Activated CD4-positive, alpha-beta T cell treated with anti-CD3 and anti-CD28 coated beads, Interleukin-2, Interleukin-4, amounts not matched to agents 100 ng/mL and 50 ng/mL, durations not matched to agents 16 hours and 8 hours (primary cell): ENCODE results near the gene GRIK2.
"Not testable (repeated sequence)": the region's sequence is repeated elsewhere in the genome, so short reads cannot be mapped to it uniquely, and the experiment has no call there.

ENCODE experiments used
- DNase-seq: peaks from one replicate; pipeline ENCODE4 v3.0.0-alpha.2; 2020; ENCODE audit warnings: low spot score

The GRIK2 gene

DNA sequence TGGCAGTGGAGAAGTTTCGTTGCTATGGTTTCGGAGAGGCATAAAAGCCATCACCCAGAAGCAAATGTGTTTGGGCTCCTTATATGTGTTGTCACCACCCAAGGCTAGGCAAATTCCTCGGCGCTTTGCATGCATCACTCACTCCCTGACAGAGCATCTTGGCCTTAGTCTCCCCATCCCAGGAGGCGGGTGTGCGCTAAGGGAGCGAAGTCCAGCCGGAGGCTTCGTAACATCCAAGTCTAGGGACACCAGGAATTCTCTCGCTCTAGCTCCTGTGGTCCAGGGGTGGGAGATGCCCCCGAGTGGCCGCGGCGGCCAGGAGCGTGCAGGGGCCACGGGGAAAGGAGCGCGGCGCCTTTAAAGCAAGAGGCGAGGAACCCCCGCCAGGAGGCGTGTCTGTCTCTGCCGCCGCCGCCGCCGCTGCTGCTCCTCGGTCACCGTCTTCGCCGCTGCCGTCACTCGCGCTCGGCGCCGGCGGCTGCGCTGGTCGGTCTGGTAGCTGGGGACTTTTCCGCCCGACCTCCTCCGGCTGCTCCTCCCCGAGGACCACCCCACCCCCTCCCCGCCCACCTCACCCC is at the start of gene GRIK2:
Gene GRIK2, plus strand, starts transcription at position 458 of the 578 bp plus-strand sequence.
- DNase-seq, result no peak

DNA sequence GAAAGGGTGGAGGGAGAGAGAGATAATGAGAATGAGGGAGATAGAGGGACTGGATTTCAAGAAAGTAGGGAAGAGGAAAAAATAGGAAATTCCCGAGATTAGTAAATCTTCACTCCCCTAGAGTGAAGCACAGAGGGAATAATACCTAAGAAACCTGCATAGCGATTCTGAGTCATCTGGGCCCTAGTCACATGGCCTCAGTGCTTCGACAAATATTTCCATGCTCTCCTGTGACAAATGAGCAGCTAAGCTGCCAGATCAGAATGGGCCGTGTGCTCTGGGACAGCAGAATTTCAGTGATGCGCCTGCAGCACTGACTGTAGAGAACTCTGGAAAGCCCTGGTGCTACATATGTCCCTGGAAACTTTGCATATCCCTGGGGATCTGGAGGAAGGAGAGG is 48.6 kb upstream of the GRIK2 start:
- DNase-seq, result no peak

DNA sequence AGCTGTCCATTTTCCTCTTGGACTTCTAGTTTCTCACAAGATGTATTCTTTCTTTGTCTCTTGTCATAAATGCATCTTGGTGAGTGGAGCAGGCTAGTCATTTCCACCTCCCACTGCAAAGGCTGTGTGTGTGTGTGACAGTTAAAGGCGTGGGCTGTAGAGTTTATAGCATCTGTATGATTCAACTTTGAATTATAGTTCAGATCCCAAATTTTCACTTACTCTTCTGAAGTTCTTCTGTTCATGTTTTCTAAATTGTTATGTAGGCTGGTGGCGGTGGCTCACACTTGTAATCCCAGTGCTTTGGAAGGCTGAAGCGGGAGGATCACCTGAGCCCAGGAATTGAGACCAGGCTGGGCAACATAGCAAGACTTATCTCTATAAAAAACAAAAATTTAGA is 44.7 kb upstream of the GRIK2 start:
- DNase-seq, result no peak

DNA sequence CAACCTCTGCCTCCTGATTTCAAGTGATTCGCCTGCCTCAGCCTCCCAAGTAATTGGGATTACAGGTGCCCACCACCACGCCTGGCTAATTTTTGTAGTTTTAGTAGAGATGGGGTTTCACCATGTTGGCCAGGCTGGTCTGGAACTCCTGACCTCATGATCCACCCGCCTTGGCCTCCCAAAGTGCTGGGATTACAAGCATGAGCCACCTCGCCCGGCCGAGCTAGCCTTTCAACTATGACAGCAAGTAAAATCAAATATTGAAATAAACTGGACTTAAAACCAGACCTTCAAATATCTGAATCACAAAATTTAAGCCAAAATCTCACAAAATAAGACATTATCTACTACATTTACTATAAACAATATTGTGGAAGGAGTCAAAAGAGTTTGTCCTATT is 42.9 kb upstream of the GRIK2 start:
- DNase-seq, result not testable (repeated sequence)

DNA sequence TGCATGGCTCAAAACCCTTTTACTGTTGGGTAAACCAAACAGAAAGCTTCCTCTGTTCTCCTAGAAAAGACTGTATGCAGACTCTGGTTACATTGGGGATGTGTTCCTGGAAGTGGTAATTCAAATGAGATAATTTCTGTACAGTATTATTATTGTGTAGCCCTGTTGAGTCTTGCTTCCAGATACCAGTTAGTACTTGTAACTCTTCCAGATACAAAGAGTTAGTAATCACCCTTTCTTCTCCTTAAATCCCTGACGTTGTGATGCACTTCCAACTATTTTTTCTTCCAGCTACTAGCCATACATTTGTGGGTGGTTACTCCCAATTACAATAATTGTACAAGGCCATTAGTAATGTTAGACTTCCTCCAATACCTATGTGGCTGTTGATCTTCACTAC is 42.3 kb upstream of the GRIK2 start:
- no peak for DNase-seq

DNA sequence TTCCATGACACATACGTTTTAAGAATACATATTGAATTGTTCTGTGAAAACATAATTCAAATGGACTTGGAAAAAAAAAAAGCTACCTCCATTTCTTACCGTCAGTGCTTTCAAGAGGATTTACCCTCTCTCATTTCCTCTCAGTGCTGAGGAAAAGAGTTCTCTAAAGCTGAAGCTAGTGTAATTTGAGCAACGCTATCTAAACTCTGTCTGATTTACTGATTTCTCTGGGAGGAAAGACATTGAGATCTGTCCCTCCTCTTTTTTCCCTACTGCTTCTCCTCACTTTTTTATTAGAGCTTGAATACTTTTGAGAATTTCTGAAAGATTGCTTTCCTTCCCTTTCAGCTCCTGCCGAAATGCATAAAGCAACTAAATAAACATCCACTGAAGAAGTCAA is 41.2 kb upstream of the GRIK2 start:
- DNase-seq, result no peak

DNA sequence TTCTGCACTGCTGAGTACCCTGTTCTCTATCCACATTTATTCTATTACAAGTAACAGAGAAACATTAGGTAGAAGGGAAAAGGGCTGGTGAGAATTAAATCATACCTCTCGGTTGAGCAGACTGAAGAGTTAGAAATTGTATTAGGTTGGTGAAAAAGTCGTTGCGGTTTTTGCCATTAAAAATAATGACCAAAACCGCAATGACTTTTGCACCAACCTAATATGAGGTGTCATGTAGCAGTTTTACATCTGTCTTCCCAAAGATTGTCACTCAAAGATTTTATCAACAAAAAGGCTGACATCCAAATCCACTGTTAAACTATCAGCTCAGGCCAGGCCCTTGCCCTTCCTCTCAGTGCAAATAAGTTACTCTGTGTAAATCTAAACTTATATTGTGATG is 28.3 kb upstream of the GRIK2 start:
- DNase-seq, result no peak

DNA sequence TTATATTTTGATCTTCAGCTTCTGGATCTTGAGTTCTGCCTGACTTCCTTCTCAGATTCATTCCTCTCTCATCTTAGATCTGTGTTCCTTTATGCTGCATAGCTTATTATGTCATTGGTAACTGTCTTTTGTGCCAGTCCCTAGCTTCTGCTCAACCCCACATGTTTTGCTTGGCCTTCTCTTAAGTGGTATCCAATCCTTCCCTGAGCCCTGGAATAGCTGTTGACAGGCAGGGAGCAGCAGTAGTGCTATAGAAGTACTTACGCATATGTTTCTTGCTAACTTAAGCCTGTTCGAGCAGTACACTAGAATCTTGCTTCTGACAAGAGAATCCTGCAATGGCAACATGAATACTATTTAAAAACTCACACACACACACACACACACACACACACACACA is 13.6 kb upstream of the GRIK2 start:
- no peak for DNase-seq

DNA sequence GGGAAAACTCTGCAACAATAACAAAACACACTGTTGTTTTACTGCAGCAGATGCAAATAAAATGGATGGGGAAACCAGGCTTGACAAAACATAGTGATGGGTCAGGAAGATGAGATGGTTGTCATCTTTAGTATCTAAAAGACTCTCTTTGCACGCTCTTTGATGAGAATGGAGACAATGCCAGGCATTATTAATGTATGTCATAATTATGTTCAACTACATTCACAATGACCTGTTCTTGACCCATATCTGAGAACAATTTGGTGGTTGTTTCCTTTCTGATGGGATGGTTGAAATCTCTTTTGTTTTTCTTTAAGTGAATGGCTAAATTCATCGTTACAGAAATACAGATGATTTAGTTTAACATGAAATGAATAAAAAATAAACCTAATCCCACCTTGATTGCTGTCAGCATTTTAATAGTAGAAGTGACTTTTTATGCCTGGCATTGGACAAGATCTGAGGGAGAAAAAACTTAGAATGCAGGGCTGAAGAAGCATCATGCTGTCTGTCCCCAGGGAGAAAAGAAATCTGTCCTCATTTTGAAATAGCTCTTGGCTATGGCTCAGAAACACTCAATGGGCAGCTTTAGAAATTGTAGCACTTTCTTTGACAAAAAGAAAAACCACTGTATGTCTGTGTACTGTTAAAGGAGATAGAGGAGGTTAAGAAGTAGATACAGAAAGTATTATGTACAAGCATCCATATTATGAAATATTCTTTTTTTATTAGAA is 12.4 kb upstream of the GRIK2 start:
- DNase-seq, result no peak

DNA sequence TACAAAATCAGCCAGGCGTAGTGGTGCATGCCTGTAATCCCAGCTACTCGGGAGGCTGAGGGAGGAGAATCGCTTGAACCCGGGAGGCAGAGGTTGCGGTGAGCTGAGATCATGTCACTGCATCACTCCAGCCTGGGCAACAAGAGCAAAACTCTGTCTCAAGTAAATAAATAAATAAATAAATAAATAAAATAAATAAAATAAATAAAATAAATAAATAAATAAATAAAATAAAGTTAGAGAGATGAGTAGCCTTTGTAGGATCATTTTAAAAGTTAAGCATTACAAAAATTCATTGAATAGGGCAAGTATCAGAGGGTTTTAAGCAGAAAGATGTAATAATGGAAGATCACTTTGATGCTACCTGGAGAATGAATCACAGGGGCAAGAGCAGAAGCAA is 9.8 kb upstream of the GRIK2 start:
- not testable (repeated sequence) for DNase-seq

DNA sequence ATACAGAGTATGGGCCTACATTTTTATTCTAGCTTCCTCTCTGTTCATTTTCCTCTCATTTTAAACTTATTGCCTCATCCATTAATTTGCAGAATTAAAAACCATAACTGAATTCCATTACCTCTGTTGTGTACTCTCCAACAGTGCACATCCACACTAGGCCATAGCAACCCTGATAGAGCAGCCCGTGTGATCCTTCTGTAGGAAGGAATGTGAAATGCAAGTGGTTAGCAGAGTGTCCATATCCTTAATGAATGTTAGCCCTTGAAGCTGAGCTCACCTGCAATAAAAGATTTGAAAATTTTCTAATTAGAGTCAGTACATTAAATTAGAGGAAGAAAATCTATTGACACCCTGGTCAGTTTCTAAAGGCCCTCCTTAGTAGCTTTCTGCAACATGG is 6.5 kb upstream of the GRIK2 start:
- no peak for DNase-seq

DNA sequence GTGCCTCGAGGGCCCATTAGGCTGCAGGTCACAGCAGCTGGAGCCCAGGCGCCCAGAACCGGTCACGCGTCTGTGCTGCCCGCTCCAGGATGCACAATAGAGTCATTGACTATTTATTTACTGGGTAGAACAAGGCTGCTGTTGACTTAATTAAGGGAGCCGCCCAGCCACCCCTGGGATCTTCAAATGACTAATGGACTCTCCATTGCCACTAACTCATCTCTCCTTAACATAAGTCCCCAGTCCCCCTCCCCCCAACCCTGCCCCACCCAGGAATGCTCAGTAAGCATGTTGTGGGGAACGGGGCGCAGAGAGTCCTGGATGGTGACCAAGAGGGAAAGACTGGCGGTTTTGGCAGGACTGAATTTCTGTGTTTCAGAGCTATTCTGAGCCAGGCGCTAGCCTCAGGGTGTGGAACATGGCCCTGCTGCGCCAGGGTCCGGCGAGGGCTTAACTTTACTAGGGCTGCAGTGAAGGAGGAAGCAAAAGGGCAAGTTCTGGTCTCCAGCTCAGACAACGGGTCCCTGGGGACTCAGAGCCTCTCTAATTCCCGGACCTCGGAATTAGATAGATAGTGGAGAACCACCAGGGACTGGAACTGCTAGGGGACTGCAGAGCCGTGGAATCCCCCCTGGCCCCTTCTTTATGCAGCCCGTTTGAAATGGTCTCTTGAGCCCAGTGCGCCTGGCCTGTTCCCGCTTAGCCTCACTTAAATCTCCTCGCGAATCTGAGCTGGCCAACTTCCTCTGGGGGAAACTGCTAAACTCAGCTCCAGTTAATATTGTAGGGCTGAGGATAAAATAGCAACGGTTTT is 1.5 kb upstream of the GRIK2 start:
- no peak for DNase-seq

DNA sequence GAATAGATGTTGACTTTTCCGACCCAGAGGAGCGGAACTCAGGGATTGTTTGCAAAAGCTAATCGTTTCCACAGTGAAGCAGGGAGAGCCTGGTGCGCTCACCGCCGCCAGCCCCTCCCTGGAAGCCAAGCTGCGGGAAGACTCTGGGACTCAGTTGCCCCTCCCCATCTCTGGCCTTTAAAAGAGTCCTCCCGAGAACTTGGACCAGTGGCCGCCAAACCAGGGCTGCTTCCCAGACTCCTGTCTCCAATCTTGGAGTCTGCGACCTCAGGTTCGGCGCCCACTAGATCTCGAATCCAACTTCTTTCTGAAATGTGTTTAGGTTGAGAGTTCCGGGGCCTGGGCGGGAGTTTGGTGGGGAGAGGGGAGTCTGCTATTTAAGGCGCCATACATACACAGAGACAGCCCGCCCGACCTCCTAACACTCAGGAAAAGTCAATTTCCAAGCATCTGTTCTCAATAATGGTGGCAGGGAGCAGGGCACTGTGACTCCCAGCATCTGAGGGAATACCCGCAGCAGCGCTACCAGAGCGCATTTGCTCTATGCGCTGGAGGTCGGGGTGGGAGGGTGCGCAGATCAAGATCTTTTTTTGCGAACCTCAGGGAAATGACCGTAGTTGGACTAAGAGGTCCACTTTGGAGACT is 800 bp upstream of the GRIK2 start:
- DNase-seq, result no peak

DNA sequence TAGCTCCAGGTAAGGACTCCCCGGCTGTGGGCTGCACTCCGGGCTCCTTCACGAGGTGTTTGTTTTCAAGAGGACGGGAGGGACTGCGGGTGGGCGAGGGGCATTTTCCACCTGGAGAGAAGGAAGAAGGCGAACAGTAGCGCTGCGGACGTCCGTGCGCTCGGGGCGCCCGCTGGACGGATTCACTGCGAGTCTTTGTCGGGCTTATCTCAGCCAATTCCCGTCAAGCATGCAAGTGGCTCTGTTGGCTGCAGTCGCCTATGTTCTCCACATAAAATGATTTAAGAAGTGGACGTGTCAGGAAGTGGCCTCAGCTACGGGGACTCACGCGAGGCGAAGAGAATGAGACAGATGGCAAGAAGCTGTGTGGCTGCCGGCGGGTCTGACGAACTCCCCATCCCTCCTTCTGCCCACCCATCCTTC is 332 bp downstream of the GRIK2 start:
- DNase-seq, result no peak

DNA sequence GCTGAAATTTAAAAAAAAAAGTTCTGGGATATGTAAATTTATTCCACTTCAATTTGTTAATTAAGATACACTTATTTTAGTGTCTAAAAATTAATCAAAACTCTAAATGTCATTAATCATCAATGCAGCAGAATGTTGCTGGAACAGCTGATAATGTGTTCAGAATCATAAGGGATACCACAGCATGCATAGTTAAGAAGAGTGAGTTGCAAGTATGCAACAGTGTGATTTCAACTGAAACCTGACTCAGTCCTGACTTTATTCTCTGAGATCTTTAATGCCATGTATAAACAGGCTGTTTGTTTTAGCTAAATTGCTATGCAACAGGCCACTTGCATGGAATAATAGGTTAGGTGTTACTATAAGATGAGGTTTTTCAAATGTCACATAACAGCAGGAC is 1.4 kb downstream of the GRIK2 start:
- DNase-seq, result no peak

DNA sequence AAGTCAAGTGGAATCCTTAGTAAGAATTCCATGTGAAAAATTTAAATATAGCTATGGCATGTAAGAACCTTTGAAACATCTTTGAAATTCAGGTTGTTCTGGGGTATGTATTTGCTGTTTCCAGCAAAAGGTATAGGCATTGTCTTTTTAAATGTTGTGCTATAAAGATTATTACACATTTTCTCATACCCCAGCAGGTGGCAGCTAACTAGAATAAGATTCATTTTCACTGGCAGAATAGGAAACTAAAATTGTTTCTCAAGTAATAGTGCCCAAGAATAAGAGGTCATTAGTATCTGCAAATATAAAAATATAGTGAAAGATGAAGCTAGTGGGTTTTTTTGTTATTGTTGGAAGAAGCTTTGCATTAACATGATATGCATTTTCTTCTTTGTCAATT is 1.8 kb downstream of the GRIK2 start:
- no peak for DNase-seq

DNA sequence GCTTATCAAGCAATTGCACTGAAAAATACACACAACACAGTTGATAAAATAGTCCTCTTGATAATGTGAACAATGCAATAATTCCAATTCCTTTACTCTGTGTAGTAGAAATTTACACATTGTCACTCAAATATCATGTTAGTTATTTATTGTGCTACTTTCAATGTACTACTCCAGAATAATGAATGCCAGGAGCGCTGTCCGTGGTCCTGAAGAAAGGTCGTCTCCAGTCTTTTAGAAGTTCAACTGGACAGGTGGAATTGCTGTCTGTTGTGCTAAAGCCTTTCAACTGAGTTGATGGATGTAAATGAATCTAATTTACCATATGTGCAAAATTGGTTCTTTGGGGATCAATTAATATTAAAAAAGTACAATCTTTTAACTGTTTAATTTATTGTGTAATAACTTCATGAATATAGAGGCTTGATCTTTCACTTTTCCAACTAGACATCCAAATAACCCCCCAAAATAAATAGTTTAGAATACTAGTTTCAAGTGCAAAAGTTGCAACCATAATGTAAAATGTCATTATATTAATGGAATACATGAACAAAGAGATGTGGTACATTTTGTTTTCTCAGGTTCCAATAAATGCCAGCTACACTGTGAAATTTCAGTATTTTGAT is 3.2 kb downstream of the GRIK2 start:
- peak; percentile 31 for DNase-seq

DNA sequence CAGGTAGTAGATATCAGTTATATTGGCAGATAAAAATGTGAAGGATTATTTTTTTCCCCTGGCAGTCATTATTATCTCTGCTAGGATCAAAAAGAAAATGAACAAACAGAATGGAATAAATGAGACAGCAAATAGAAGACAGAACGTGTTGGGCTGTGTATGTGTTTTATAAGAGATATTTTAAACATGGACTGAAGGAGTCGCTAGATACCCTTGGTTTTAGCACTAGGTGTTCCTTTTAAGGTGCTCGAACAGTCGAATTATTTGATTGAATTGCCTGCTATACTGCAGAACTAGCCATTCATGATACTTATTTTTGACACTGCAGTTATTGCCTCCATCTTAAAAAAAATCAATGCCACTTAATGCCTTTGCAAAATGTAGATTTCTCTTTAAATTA is 3.7 kb downstream of the GRIK2 start:
- no peak for DNase-seq

DNA sequence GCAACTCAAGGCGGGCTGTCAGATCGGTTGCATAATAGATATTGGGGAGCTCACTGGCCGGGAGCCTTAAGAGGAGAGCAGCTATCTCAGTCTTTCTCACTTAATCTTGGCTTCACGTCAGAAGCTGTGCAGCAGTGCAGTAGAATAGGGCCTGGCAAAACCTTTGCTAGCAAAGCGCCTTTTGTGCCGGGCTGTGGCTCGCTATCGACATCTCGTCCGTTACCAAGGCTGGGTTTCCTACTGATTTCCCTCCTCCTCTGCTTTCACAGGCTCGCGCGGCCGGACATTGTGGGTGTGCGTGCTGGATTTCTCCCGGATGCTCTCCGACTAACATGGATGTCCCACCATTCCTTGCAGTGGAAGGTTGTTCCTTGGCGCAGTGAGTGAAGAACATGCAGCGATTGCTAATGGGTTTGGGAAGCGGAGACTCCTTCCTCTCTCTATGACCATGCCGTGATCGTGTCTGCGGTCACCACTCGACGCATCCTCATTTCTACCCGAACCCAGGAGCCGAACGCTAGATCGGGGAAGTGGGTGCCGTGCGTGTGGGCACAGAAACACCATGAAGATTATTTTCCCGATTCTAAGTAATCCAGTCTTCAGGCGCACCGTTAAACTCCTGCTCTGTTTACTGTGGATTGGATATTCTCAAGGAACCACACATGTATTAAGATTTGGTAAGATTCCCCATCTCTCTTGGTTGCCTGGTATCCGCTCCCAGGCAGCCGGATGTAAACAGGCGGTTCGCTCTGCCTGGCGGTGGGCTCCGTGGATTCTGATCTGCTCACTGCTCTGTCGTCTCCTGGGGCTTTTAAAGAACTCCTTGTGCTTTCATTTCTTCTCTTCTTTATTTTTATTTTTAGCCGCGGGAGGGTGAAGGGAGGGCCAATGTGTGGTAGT is 5.5 kb downstream of the GRIK2 start:
- DNase-seq, result no peak

DNA sequence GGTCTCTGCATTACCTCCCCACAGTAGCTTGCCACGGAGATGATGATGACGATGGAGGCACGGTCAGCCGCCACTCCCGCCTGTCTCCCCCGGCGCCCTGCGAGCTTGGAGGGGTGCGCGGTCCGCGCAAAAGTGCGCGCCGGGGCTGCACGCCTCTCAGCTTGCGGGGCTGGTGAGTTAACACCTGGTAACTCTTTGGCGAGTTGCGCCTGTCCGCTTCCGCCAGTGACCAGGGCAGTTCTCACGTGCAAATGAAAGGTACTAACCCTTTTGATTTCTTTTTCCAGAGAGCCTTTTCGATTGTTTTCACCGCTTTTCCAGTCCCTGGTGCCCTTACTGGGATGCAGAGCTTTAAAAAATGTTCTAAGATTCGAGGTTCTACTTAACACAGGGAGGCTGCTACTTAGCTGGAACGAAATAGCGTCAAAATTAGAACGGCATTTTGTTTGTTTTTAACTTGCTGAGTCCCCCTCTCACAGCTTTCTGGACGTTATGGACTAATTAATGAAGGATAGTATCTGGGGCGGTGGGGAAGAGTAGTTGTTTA is 6.2 kb downstream of the GRIK2 start:
- DNase-seq, result no peak
